NB4 (cell line): ENCODE results near the gene RAB26.

Source experiments
- POLR2A ChIP-seq: IDR thresholded peaks from 2 replicates; pipeline ENCODE4 v1.6.1; 2011; ENCODE audit warnings: mild to moderate bottlenecking; ENCODE audit not compliant: insufficient read length; ENCODE audit errors: extremely low read depth
- TF ChIP-seq, protein P1 (sequence below): IDR thresholded peaks from 2 replicates; pipeline ENCODE4 v1.6.1; 2011; ENCODE audit warnings: low read depth, low read length

- TF ChIP-seq POLR2A = peak; percentile 3
- TF ChIP-seq, protein P1, sequence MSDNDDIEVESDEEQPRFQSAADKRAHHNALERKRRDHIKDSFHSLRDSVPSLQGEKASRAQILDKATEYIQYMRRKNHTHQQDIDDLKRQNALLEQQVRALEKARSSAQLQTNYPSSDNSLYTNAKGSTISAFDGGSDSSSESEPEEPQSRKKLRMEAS = no peak
These were observed 547 bp downstream of the RAB26 start for GRCh38 chr16:2148714-2149629.
